Occipital lobe (tissue), 2 donors: Measurements from ENCODE around the gene SYCP2L. TPM values are rescaled to one million over a fixed set of nuclear protein-coding genes. Genes with fewer than 3 reads are reported as not detected.
"Not testable (repeated sequence)": the region's sequence is repeated elsewhere in the genome, so short reads cannot be mapped to it uniquely, and the experiment has no call there.

ENCODE experiments used
- DNase-seq: peaks from one replicate; lab custom pipeline; 2025; lab: John Stamatoyannopoulos, UW
- total RNA-seq: library from RNA; depleted of rRNA; stranded (reverse); fragments of >200 nt; gene quantifications from one replicate; pipeline ENCODE4 v1.2.3, GENCODE V29; 2014

Gene SYCP2L
- total RNA-seq, 1 donor from 2014 or later = 9.8 TPM

DNA sequence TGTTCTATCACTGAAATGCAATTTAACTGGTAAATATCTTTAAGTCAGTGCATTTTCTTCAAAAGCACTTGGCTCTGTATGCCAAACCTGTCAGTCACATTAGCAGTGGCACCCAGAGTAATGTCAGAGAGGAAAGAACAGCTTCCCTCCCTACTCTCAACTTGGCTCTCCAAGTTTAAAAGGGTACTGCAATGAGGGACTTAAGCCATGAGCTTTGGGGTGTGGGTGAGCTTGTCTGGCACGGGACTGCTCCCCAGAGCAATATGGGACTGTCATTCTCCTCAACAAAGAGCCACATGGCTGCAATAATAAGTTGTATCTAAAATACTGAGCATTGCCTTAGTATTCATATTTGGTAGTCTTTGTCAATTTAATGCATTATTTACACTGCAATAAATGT, 9.0 kb upstream of the SYCP2L start:
- DNase-seq = no peak

DNA sequence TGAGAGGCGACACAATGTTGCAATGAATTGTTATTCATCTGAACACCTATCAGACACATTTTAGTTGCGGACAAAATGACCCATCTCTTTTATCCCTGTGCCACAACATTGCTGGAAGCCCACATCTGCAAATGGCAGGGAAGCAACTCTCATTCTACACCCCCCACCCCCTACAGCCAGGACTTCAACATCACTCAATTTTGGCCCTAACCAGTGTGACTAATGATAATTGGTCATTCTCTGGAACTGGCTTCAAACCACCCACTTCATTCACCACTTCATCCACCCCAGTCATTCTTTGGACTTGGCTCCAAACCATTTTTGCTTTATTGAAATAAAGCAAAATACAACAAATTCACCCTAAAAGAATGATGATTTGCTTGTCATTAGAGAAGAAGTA, 6.5 kb upstream of the SYCP2L start:
- DNase-seq = no peak

DNA sequence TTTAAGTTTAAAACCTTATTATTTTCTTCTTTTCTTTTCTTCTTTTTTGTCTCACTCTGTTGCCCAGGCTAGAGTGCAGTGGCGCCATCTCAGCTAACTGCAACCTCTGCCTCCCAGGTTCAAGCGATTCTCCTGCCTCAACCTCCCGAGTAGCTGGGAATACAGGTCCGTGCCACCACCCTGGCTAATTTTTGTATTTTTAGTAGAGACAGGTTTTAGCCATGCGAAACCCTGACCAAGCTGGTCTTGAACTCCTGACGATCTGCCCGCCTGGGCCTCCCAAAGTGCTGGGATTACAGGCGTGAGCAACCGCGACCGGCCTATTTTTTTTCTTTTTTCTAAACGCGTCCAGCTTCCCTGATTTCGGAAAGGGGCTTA, 4.6 kb upstream of the SYCP2L start:
- DNase-seq = not testable (repeated sequence)

DNA sequence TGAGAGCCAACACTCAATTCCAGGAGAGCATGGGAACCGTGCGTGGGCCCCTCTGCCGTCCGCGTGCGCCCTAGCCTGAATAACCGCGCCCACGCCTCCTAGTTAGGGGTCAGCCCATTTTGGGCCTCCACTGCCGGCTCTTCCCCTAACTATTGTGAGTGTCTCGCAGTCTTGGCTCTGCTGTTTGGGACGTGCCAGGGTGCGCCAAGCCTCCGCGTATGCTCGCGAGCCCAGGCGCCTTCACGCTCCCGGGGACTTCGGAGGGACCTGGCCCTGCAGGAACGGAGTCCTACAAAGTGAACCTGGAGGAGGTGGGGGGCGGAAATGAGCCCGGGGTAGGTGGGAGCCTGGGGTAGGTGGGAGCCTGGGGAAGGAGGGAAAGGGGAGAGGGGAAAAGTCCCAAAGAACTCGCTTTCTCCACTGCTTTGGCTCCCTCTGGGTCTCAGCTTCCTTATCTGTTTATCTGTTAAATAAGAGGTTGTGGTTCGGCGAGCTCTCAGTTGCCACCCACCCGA, 4.1 kb upstream of the SYCP2L start:
- no peak for DNase-seq

DNA sequence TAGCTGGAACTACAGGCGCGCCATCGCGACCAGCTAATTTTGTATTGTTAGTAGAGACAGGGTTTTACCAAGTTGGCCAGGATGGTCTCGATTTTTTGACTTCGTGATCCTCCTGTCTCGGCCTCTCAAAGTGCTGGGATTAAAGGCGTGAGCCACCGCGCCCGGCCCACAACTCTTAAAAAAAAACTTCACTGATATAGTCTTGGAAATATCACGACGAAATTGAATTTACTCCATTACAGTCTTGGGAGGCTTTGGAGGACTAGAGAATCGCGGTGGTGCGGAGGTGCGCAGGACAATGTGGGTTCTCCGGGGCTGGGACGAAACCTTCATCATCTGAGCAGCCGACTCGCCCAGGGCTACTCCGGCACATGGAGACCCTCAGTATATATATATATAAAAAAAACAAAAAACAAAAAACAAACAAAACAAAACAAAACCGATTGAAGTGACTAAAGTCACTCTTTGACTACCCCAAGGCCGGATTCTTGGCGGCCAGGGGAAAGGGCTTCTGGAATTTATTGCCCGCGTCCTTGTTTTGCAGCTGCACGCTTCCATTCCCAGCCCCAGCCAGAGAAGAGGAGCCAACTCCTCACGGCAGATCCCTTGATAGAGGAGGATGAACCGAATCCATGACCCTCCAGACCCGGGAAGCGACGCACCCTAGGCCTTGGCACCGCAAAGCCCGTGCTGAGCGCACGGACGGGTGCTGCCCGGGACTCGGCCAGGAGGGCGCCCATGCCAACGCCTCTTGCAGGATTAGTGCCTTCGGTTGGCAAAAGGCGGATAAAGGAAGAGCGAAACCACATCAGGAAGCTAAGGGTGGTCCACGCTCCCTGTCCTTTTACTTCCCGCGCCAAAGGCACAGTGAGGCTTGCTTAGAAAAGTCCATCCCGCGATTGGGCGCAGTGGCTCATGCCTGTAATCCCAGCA, 3.3 kb upstream of the SYCP2L start:
- no peak for DNase-seq

DNA sequence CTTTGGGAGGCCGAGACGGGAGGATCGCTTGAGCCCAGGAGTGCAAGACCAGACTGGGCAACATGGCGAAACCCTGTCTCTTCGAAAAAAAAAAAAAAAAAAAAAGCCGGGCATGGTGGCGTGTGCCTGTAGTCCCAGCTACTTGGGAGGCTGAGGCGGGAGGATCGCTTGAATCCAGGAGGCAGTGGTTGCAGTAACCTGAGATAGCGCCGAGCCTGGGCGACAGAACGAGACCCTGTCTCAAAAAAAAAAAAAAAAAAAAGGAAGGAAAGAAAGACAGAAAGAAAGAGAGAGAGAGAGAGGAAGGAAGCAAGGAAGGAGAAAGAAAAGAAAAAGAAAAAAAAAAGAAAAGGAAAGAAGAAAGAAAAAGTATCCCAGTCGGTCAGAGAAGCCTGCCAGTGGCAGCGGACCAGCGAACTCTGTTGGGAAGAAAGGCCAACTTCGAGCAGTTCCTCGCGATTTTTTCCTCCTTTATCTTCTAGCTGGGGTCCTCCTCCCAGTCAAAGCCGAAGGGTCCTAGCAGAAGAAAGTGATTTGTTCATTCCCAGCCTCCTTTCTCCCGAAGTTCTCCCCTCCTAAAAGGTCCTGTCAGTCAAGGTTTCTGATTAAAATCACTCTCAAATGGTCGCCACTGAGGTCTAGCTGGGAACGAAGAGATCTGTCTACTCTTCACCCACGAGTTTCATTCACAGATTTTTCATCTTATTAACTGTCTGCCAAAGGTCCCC, 2.4 kb upstream of the SYCP2L start:
- DNase-seq = no peak

DNA sequence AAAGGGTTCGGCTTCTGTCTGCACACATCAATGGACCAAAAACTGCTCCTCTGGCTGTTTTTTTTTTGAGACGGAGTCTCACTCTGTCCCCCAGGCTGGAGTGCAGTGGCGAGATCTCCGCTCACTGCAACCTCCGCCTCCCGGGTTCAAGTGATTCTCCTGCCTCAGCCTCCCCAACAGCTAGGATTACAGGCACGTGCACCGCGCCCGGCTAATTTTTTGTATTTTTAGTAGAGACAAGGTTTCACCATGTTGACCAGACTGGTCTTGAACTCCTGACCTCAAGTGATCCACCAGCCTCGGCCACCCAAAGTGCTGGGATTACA, 524 bp upstream of the SYCP2L start:
- DNase-seq = not testable (repeated sequence)

DNA sequence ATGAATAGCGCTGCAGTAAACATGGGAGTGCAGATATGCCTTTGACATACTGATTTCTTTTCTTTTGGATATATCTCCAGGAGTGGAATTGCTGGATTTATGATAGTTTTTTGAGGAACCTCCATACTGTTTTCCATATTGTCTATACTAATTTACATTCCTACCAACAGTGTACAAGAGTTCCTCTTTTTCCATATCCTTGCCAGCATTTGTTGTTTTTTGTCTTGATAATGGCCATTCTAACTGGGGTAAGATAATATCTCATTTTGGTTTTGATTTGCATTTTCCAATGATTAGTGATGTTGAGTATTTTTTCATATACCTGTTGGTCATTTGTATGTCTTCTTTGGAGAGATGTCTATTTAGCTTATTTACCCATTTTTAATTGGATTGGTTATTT, 3.3 kb downstream of the SYCP2L start:
- DNase-seq = no peak

DNA sequence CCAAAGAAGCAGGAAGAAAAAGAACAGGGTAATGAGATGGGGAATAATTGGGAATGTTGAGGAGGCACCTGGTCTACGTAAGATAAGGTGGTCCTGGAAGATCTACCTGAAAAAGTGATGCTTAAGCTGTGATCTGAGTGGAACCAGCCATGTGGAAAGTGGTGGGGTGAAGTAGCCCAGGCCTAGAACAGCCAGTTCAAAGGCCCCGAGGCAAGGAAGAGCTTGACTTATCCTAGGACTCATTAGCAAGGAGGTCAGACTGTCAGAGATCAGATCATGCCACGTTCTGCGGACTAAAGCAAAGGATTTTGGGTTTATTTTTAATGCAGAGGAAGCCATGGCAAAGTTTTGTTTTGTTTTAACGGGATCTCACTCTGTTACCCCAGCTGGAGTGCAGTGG, 5.1 kb downstream of the SYCP2L start:
- no peak for DNase-seq

DNA sequence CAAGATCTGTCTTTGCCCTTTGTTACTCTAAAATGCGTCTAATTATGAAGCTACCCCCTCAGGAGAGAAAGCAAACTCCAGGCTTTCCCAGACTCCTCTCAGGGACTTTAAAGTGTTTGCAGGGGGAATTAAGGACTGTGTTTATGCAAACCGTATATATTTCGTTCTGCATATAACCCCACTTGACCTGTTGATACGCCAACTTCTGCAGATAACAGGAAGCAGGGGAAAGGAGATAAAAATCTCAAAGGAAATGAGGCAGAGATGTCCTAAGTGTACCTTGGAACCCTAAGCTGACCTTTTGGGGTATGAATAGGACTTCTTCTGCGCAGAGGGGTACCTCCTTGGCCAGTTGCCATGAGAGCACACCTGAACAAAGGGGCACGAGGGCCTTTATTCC, 8.1 kb downstream of the SYCP2L start:
- DNase-seq = no peak

DNA sequence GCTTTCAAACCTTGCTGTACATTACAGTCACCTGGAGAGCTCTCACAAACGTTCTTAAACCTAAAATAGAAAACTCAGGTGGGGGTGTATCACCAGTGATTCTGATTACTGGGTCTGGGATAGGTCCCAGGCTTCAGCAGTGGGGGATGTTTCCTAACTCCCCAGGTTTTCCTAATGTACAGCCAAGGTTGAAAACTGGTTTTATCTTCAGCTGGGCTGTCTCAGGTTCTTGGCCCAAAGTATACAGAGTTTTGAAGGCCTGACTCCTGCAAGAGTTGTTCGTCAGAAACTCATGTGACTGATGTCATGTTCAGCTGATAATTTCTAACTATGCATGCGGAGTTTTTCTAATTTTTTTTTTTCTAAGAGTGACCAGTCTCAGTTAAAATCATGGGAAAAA, 9.8 kb downstream of the SYCP2L start:
- no peak for DNase-seq

DNA sequence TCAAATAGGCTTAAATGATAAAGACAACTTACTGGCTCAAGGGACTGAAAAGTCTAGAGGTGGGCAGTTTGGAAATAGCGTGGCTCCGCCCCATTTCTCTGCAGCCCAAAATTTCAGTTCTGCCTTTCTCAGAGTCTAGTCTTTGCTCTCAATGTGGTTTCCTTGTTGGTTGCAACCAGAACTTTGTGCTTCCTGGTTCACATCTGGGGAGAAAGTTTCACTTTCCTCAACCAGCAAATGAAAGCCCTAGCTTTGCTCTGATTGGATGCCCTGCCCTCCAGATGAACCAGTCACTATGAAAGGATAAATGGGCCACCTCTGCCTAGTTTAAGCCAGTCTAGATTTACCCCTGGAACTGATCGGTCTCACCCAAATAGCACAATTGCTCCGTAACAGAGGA, 14.9 kb downstream of the SYCP2L start:
- DNase-seq = no peak

DNA sequence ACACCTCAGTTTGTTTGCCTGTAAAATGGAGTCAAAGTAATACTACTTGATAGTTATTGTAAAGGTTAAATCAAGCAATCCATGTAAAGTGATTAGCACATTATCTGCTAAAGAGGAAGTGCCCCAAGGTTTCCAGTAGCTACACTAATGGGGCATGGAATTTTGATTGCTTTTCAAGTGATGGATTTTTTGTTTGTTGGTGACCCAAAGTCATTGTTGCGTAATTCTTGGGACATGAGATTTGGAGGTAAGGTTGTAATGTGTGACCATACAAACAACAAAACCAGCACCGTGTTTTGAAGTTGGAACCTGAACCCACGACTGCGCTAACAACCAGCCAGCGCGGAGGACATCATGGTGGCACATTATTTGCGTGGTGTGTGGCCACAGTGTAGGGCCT, 17.2 kb downstream of the SYCP2L start:
- DNase-seq = no peak

DNA sequence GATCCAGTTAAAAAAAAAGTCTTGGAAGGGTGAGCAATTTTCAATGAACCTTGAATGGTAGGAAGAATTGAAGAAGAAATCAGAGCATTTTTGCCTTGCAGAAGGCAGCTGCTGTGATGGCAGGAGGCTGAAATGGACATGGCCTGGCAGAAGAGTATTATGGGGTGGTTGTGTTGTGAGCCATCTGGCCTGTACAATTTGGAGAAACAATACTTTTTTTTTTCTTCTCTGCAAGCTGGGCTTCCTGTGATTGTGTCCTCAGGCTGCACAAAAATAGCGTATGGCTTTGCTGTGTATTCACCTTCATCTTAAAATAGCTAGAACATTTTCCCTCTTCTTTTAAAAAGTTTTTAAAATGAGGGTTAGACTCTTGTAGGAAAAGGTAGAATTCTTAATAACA, 21.4 kb downstream of the SYCP2L start:
- no peak for DNase-seq

DNA sequence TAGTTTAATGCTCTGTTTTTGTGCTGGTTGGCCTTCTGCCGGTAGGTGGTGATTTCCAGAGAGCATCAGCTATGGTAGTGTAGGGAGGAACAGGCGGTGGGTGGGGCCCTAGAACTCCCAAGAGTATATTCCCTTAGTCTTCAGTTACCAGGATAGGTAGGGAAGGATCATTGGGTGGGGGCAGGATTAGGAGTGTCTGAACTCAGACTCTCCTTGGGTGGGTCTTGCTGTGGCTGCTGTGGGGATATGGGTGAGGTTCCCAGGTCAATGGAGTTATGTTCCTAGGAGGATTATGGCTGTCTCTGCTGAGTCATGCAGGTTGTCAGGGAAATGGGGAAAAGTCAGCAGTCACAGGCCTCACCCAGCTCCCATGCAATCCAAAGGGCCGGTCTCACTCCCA, 32.7 kb downstream of the SYCP2L start:
- DNase-seq = not testable (repeated sequence)

DNA sequence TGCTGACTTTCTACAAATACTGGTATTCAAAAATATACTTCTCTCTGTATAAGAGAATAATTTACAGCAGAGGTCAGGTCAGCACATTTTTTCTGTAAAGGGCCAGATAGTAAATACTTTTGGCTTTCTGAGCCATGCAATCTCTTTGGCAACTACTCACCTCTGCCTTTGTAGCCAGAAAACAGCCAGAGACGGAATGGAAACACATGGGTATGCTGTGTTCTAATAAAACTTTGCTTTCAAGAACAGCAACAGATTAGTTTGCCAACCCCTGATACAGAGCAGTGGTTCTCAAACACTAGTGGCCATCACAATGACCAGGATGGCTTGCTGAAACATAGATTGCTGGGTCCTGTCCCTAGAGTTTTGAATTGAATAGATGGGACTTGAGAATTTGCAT, 46.3 kb downstream of the SYCP2L start:
- DNase-seq = no peak

DNA sequence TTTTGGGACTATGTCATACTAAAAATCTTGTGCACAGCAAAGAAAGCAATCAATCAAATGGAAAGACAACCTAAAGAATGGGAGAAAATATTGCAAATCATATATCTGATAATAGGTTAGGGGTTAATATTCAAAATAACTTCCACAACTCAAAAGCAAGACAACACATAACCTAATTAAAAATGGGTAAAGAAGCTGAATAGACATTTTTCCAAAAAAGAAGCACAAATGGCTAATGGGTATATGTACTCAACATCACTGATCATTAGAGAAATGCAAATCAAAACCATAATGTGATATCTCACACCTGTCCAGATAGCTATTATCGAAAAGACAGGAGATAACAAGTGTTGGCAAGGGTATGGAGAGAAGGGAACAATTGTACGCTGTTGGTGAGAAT, 53.0 kb downstream of the SYCP2L start:
- DNase-seq = no peak

DNA sequence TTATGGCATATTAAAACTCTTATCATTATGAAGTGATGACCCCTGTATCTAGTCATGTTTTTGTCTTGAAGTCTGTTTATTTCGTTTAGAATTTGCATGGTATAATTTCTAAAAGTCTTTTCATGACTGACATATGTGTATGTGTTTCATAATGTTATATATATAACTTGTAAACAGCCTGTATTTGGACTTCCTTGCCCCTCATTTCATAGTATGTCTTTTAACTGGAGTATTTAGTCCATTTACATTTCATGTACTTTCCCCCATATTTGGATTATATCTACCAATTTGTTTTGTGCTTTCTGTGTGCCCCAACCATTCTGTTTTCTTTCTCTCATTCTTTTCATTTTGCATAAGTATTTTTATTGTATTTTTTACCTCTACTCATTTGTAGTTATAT, 59.0 kb downstream of the SYCP2L start:
- no peak for DNase-seq

DNA sequence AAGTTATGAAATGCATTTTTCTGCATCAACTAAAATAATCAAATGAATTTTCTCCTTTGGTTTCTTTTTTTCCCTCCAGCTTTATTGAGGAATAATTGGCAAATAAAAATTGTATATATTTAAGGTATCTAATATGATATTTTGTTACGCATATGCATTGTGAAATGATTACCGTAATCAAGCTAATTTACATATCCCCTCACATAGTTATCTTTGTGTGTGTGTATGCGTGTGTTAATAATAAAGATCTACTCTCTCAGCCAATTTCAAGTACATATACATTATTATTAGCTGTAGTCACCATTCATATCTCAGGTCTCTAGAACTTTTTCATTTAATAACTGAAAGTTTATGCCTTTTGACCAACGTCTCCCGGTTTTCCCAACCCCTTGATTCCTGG, 61.1 kb downstream of the SYCP2L start:
- no peak for DNase-seq

DNA sequence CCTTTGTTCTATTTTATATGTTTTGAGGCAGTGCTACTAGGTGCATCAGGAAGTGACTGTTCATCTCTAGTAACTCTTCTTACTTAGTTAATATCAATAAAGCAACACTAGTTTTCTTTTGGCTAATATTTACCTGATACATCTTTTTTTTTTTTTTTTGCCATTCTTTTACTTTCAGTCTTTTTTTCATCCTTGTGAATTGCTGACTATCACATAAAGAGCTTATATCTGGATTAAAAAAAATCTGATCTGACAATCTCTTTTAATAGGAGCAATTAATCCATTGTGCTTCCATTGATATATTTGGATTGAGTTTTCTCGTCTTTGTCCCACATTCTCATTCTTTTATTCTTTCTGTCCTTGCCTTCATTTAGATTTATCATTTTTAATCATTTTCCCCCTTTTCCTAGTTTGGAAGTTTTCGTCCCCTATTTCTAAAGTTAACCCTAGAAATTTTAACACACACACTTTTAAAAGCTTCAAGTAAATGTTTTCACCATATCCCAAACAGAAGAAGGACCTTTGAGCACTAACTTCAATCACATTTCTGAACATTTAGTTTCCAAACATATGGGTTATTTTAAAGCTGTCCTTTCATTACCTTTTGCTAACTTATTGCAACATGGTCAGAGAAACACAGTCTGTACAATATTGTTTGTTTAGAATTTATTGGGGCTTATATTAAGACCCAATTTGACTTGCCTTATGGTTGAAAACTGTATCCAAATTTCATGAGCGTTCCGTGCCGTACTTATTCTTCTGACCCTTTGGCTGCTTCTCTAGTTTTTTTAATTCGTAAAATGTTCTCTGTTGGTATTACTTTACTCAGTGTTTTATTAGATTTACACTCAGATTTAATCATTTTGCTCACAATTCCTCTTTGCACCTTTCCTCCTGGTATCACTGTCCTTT, 63.0 kb downstream of the SYCP2L start:
- no peak for DNase-seq

DNA sequence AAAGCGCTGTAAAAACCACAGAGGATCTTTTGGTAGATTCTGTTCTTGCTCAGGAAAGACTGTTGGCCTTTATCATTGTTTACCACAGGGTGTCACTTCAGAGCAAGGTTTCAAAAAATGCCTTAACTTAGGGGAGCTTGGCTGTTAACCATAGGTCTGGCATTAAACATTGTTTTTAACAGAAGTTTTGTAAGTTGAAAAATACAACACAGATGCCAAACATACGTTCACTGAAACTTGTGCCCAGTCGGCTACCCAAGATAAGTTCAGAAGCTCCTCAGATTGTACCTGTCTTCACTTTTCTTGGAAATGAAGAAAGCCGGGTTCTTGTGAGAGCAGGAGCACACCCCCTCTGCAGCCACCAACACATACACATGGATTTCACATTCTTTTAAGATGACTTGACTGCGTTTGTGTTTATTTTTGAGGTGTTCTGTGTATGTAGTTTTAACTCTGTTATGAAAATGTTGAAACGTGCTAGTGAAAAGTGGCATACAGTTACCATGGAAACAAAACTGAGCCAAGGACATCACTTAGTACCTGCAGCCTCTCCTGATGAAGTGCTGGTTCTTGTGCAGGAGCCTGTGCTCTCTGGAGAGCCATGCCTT, 64.9 kb downstream of the SYCP2L start:
- no peak for DNase-seq
